ENCODE results near the gene RAPH1.

Gene RAPH1

GRCh38 chr2:203480623-203481022 lies 54.5 kb downstream of the RAPH1 start:
- TF ChIP-seq CTCF (IDR thresholded peaks at IDR 0.05) (no peak), ZFX (IDR thresholded peaks at IDR 0.05; ENCODE audit: borderline replicate concordance) (no peak)
- no peak overlapping the region for H3K27ac ChIP-seq

- H3K27ac ChIP-seq, result no peak overlapping the region
- TF ChIP-seq CTCF (IDR thresholded peaks at IDR 0.05), result no peak
- TF ChIP-seq ZFX (IDR thresholded peaks at IDR 0.05; ENCODE audit: borderline replicate concordance), result no peak
Measured at GRCh38 chr2:203476881-203477280, 58.2 kb downstream of the RAPH1 start.

GRCh38 chr2:203471323-203471722 lies 63.8 kb downstream of the RAPH1 start:
- no peak overlapping the region for H3K27ac ChIP-seq
- no peak for TF ChIP-seq ZFX (IDR thresholded peaks at IDR 0.05; ENCODE audit: borderline replicate concordance)
- TF ChIP-seq CTCF (IDR thresholded peaks at IDR 0.05), result no peak

GRCh38 chr2:203470371-203470770 lies 64.7 kb downstream of the RAPH1 start:
- TF ChIP-seq ZFX (IDR thresholded peaks at IDR 0.05; ENCODE audit: borderline replicate concordance) (no peak), CTCF (IDR thresholded peaks at IDR 0.05) (no peak)
- peak overlapping the region; percentile 43 for H3K27ac ChIP-seq

- peak overlapping the region; percentile 43 for H3K27ac ChIP-seq
- TF ChIP-seq CTCF (IDR thresholded peaks at IDR 0.05), result no peak
- TF ChIP-seq ZFX (IDR thresholded peaks at IDR 0.05; ENCODE audit: borderline replicate concordance), result no peak
Measured at GRCh38 chr2:203469546-203469945, 65.6 kb downstream of the RAPH1 start.

GRCh38 chr2:203463266-203463678 lies 71.8 kb downstream of the RAPH1 start:
- no peak overlapping the region for H3K27ac ChIP-seq
- no peak for TF ChIP-seq CTCF (IDR thresholded peaks at IDR 0.05)
- no peak for TF ChIP-seq ZFX (IDR thresholded peaks at IDR 0.05; ENCODE audit: borderline replicate concordance)

- H3K27ac ChIP-seq, result no peak overlapping the region
- TF ChIP-seq ZFX (IDR thresholded peaks at IDR 0.05; ENCODE audit: borderline replicate concordance) (no peak), CTCF (IDR thresholded peaks at IDR 0.05) (no peak)
Measured at GRCh38 chr2:203462308-203462707, 72.8 kb downstream of the RAPH1 start.

Data from 22Rv1 (cell line).